ENCODE data around the gene AHDC1. TPM values are rescaled to one million over a fixed set of nuclear protein-coding genes. Genes with fewer than 3 reads are reported as not detected.

Gene AHDC1
- total and polyA plus RNA-seq, 9 of the 15 experiments (the other 6 are each of a cell fraction or from before 2014, with no cell fraction given) = 0.21 to 36.4 (median 4.7) TPM

DNA sequence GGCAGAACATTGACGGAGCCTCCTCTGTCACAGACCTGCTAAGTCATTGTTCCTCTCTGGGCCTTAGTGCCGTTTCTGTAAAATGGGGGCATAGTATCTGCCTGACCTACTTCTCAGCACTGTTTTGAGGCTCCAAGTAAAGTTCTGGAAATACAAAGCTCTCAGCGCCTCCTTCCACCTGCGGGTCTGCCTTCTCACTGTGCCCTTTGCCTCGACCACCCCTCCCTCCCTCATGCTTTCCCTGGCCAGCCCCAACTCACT, 98.6 kb downstream of the AHDC1 start (continued):
- TF ChIP-seq MAFG (tag; conservative IDR thresholded peaks at IDR 0.05) (peak; percentile 65), KLF6 (CRISPR knock-in tag; IDR thresholded peaks at IDR 0.05; ENCODE audit: borderline replicate concordance) (no peak), NRF1 (conservative IDR thresholded peaks at IDR 0.05 in 1 of 2, IDR thresholded peaks at IDR 0.05 in 1 of 2) (no peak), HMG20B (CRISPR knock-in tag; IDR thresholded peaks at IDR 0.05) (no peak), DLX4 (CRISPR knock-in tag; IDR thresholded peaks at IDR 0.05) (no peak), BCOR (IDR thresholded peaks at IDR 0.05) (peak; percentile 7; the same call in 1 of the 2 replicates), ZNF316 (IDR thresholded peaks at IDR 0.05) (peak; percentile 63), KLF13 (tag; IDR thresholded peaks at IDR 0.05; ENCODE audit: borderline replicate concordance, low read depth) (no peak), U2AF2 (optimal IDR thresholded peaks at IDR 0.05; ENCODE audit: low read depth, low read length) (no peak), ZNF75A (CRISPR knock-in tag; IDR thresholded peaks at IDR 0.05) (no peak), RCOR1 (IDR thresholded peaks at IDR 0.05; ENCODE audit: borderline replicate concordance in 1 of 2, low read depth in 2 of 2, low read length in 2 of 2) (peak in 1 of 2 experiments; percentile 37; a peak in 1 of 4 replicates)

DNA sequence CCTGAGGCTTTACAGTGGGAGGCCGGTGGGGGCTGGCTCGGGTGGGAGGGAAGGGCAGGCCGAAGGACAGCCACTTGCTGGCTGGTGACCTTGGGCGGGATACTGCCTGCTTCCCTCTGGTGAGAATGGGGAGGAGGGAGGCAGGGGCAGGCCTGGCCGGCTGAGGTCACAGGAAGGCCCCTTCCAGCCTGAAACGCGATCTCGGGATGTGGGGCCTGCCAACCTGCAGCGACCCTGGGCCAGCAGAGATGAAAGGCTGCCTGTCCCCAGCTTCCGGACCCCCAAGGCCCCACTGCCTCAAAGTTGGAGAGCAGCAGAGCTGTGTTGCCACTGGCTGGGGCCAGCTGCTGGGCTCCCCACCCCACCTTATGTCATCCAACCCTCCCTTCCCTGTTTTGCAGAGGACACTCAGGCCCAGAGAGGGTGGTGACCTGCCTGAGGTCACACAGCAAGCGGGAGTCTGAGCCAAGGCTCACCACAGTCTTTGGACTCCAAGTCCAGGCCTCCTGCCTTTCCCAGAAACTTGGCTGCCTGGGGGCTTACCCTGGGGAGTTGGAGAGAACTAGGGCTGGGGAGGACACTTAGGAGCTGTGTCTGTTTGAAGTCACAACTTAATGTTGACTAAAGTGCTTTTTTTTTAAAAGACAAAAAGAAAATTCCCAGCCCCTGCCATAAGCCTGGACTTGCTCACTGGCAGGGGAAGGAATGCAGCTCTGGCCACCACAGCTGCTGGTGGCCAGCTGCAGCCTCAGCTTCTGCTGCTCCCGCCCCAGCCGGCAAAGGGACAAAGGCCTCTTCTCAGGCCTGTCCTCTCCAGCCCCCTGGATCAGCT, 99.1 kb downstream of the AHDC1 start:
- intact Hi-C loops (cut with micrococcal nuclease) = loop anchor here (5.0 kb wide), 1 partner anchor 102 kb away; no protein-coding TSS in a partner anchor
- Histone ChIP-seq H3K9ac (ENCODE audit: insufficient read depth in 1 of 2, low read depth in 2 of 2, low read length in 2 of 2) (peak overlapping the region; percentile 35 to 85), H3K36me3 (ENCODE audit: control insufficient read depth, insufficient read depth, low read length) (no peaks in the 10 kb centered on the region), H3K4me3 (no peak overlapping the region), H3K4me1 (replicated peaks in 1 of 2; ENCODE audit: control insufficient read depth in 2 of 2, insufficient read depth in 2 of 2, low read length in 2 of 2) (peaks cover 22 to 30% of the 10 kb centered on the region in 2 experiments; a peak in 4 of 5 replicates), H3K9me1 (ENCODE audit: control insufficient read depth, insufficient read depth, low read length) (no peaks in the 10 kb centered on the region), H3K27ac (ENCODE audit: extremely low read depth, low read depth, low read length) (peak overlapping the region; percentile 59), H3K4me2 (ENCODE audit: insufficient read depth, low read length) (no peak overlapping the region), H3K27me3 (ENCODE audit: control insufficient read depth in 2 of 2, insufficient read depth in 2 of 2, low read length in 2 of 2) (no peaks in the 10 kb centered on the region), H3K9me3 (replicated peaks; ENCODE audit: control insufficient read depth, insufficient read depth, low read depth, low read length) (no peaks in the 10 kb centered on the region), H3K79me2 (ENCODE audit: control insufficient read depth, insufficient read depth, low read length) (no peaks in the 10 kb centered on the region), H4K20me1 (replicated peaks; ENCODE audit: control insufficient read depth, insufficient read depth, low read length) (no peaks in the 10 kb centered on the region), H2AFZ (ENCODE audit: low read depth, low read length) (peak overlapping the region; percentile 89)
- POLR2A ChIA-PET = interaction anchor here (0.6 to 1.9 kb wide), 9 partner anchors 11 to 840 kb away, joined by 3 to 8 read pairs (median 4); partner anchors contain the start of gene WASF2
- FAIRE-seq = no peak
- WGBS (ENCODE audit: insufficient coverage, low coverage, missing lambda C conversion rate) = 54% methylated on average over 7 of the region's 13 CpGs
- peak; percentile 57 to 69 (median 66) for DNase-seq (ENCODE audit: extremely low read depth in 1 of 4, low spot score in 3 of 4)
- no TSS peak for BruUV-seq (replicated peaks)
- CTCF ChIA-PET (ENCODE audit: low intra/inter-chr PET ratio) = no interaction called here
- peak; percentile 53 for ATAC-seq
- in situ Hi-C loops (cut with MboI) = no loop called here
- TF ChIP-seq ADNP (tag; IDR thresholded peaks at IDR 0.05) (peak; percentile 84), RCOR1 (IDR thresholded peaks at IDR 0.05; ENCODE audit: borderline replicate concordance in 1 of 2, low read depth in 2 of 2, low read length in 2 of 2) (peak in 1 of 2 experiments; percentile 44; a peak in 1 of 4 replicates), EGR1 (conservative IDR thresholded peaks at IDR 0.05) (no peak), BCOR (IDR thresholded peaks at IDR 0.05) (peak; percentile 98), PHF20 (IDR thresholded peaks at IDR 0.05; ENCODE audit: partially characterized antibody) (peak; percentile 35)
- TF ChIP-seq, protein P1, sequence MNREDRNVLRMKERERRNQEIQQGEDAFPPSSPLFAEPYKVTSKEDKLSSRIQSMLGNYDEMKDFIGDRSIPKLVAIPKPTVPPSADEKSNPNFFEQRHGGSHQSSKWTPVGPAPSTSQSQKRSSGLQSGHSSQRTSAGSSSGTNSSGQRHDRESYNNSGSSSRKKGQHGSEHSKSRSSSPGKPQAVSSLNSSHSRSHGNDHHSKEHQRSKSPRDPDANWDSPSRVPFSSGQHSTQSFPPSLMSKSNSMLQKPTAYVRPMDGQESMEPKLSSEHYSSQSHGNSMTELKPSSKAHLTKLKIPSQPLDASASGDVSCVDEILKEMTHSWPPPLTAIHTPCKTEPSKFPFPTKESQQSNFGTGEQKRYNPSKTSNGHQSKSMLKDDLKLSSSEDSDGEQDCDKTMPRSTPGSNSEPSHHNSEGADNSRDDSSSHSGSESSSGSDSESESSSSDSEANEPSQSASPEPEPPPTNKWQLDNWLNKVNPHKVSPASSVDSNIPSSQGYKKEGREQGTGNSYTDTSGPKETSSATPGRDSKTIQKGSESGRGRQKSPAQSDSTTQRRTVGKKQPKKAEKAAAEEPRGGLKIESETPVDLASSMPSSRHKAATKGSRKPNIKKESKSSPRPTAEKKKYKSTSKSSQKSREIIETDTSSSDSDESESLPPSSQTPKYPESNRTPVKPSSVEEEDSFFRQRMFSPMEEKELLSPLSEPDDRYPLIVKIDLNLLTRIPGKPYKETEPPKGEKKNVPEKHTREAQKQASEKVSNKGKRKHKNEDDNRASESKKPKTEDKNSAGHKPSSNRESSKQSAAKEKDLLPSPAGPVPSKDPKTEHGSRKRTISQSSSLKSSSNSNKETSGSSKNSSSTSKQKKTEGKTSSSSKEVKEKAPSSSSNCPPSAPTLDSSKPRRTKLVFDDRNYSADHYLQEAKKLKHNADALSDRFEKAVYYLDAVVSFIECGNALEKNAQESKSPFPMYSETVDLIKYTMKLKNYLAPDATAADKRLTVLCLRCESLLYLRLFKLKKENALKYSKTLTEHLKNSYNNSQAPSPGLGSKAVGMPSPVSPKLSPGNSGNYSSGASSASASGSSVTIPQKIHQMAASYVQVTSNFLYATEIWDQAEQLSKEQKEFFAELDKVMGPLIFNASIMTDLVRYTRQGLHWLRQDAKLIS (CRISPR knock-in tag; IDR thresholded peaks at IDR 0.05) = 0 out of 2 replicates have a peak, but pooled peaks have one; percentile 19
- TF ChIP-seq, protein P2, sequence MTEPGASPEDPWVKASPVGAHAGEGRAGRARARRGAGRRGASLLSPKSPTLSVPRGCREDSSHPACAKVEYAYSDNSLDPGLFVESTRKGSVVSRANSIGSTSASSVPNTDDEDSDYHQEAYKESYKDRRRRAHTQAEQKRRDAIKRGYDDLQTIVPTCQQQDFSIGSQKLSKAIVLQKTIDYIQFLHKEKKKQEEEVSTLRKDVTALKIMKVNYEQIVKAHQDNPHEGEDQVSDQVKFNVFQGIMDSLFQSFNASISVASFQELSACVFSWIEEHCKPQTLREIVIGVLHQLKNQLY (CRISPR knock-in tag; conservative IDR thresholded peaks at IDR 0.05) = no peak

All from K562 (cell line).